SJCRH30 (cell line): ENCODE measurements around the gene MEGF10. TPM values are rescaled to one million over a fixed set of nuclear protein-coding genes. Genes with fewer than 3 reads are reported as not detected.
A peak's percentile ranks its signal among the peaks of the same experiment; 100 is the strongest.
"Not testable (repeated sequence)": the region's sequence is repeated elsewhere in the genome, so short reads cannot be mapped to it uniquely, and the experiment has no call there.

Source experiments
- DNase-seq, 2 experiments: peaks; one replicate each; pipeline ENCODE4 v3.0.0-alpha.2; 2015 to 2020
- H3K27ac ChIP-seq: fragments of 250-450 bp; sonication (Bioruptor Pico); 2 replicates; pipeline ENCODE4 v1.5.1; 2020; ENCODE audit warnings: mild to moderate bottlenecking, moderate library complexity
- H3K27me3 ChIP-seq: fragments of 250-450 bp; sonication (Bioruptor Pico); 2 replicates; pipeline ENCODE4 v1.5.1; 2020; ENCODE audit warnings: mild to moderate bottlenecking, moderate library complexity
- H3K36me3 ChIP-seq: fragments of 250-450 bp; sonication (Bioruptor Pico); 2 replicates; pipeline ENCODE4 v1.5.1; 2020; ENCODE audit warnings: mild to moderate bottlenecking, moderate library complexity
- H3K4me1 ChIP-seq: fragments of 250-450 bp; sonication (Bioruptor Pico); 2 replicates; pipeline ENCODE4 v1.5.1; 2020; ENCODE audit warnings: mild to moderate bottlenecking, moderate library complexity
- H3K4me3 ChIP-seq: fragments of 250-450 bp; sonication (Bioruptor Pico); 2 replicates; pipeline ENCODE4 v1.5.1; 2020; ENCODE audit warnings: mild to moderate bottlenecking, moderate library complexity
- H3K9me3 ChIP-seq: fragments of 250-450 bp; sonication (Bioruptor Pico); replicated peaks from 2 replicates; pipeline ENCODE4 v1.5.1; 2020; ENCODE audit warnings: mild to moderate bottlenecking, moderate library complexity
- total RNA-seq: library from RNA; depleted of rRNA; stranded (reverse); fragments of >200 nt; shearing (Covaris generic); gene quantifications from 2 replicates; pipeline ENCODE4 v1.2.3, GENCODE V29; 2014; rRNA removed

Gene MEGF10
- total RNA-seq = 67.6 and 77.9 TPM in 2 replicates

DNA sequence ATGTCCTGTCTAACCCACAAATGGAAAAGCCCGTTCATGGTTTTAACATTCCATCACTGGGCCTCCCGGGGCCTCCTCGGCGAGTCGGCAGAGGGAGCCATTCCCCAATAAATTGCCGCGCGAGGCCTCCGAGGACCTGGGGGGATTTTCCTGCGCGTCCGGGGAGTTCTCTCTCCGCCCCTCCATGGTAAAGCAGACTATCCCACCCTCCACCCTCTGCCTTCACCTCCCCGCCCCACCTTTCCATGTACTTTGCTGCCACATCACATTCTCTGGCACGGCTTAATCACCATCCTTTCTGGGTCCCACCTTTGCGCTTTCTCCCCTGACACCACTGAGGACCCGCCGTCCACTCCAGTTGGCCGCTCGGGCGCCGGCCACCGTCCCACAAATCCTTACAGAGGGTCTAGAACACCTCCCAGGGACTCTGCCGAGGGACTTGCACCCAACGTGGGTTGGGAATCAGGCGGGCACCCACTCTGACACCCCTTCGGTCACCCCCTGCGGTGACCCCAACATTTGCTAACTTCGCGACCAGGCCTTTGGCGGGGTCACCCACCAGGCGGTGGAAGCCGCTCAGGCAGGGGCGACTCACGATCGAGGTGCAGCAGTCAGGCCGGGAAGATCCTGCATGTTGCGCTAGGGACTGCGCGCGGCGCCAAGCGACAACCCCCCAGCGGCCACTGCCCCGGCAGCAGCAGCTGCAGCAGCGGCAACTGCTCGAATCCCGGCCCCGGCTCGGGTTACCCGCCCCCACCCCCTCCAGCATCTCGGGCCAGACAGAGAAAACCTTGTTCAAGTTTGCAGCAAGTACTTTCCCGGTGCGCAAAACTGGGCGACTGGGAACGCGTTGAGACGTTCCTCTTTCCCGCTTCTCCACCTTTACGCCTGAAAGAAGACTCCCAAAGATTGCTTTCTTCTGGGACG, at the start of gene MEGF10:
MEGF10 (plus strand) TSS at position 778 of the 927 bp plus-strand sequence. CDS start 40,513 bp downstream, outside the sequence.
- Histone ChIP-seq H3K4me3 (peak within 1 kb of the TSS; percentile 74), H3K36me3 (no peaks in the 10 kb centered on the region; the same call in 1 of the 2 replicates), H3K27me3 (no peaks in the 10 kb centered on the region), H3K9me3 (no peaks in the 10 kb centered on the region), H3K4me1 (peaks cover 9% of the 10 kb centered on the region), H3K27ac (peak within 1 kb of the TSS; percentile 93)
- peak; percentile 94 to 95 for DNase-seq

DNA sequence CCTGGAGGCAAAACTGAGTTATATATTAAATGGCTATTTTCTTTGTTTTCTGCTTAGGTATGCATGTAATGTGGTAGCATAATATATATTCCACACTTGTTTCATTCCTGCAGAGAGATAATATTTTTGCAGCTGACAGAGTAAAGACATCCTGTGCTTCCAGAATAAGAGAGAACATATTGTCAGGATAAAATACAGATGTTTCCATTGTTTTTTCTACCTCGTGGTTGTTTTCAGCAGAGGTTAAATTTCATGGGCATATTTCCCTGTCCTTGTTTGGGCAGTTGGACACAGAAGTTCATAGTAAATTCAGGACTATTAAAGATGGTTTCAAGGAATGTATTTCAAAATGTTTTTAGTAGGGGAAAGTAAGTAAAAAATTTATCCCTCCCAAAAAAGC, 47.6 kb upstream of the MEGF10 start:
- Histone ChIP-seq H3K9me3 (no peaks in the 10 kb centered on the region; the same call in 1 of the 2 replicates), H3K27ac (no peak overlapping the region), H3K4me1 (peaks cover 11% of the 10 kb centered on the region), H3K4me3 (no peak overlapping the region), H3K36me3 (no peaks in the 10 kb centered on the region), H3K27me3 (no peaks in the 10 kb centered on the region)
- DNase-seq = peak in 1 of 2 experiments; percentile 45

DNA sequence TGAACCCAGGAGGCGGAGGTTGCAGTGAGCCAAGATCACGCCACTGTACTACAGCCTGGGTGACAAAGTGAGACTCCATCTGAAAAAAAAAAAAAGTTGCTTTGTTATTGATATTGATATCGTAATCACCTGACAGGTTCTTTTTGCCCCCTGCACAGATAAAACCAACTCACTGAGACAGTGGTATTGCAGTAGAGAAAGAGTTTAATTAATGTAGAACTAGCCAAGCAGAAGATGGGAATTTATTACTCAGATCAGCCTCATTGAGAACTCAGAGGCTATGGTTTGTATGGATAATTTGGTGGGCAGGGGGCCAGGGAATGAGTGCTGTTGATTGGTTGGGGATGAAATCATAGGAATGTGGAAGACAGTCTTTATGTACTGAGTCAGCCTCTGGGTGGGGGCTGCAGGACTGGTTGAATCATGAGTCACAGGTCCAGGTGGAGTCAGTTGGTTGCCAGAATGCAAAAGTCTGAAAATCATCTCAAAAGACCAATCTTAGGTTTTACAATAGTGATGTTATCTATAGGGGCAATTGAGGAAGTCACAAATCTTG, 35.8 kb upstream of the MEGF10 start:
- DNase-seq = peak; percentile 29 to 51

DNA sequence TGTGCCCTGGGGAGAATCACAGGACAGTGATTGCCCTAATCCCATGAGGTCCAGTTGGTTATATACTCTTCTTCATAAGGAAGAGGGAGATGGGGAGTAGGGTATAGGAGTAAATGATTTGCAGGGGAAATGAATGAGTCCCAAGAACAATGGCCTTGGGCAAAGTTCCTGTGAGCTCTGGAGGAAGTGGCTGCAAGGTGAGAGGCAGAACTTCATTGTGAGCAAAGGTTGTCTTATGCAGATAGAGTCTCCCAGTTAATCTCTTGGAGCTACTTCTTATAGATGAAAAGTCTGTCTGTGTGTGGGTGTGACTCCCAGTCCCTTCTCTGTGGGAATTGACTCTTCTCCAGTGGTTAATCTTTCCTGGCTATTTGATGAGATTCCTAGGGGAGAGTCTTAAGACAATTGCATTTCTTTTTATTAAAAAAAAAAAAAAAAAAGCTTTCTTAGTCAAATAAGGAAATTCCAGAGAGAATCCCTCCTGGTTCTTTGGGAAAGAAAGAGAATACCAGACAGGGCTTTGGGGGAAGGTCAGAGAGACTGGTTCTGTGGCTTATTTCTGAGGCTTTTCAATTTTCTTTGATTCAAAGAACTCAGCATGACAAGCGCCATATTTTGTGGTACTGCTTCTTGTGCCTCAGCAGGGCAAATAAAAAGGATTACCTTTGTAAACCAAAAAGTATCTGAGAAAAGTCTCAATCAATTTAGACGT, 33.6 kb upstream of the MEGF10 start:
- no peaks in the 10 kb centered on the region; the same call in 1 of the 2 replicates for H3K4me1 ChIP-seq
- no peak for DNase-seq
- peaks cover 15% of the 10 kb centered on the region for H3K9me3 ChIP-seq
- no peak overlapping the region for H3K4me3 ChIP-seq
- H3K27ac ChIP-seq = no peak overlapping the region
- H3K36me3 ChIP-seq = no peaks in the 10 kb centered on the region
- H3K27me3 ChIP-seq = no peaks in the 10 kb centered on the region

More for the DNA sequence above, 35.8 kb upstream of the MEGF10 start:
- no peaks in the 10 kb centered on the region for H3K27me3 ChIP-seq
- H3K4me1 ChIP-seq = no peaks in the 10 kb centered on the region; the same call in 1 of the 2 replicates
- H3K4me3 ChIP-seq = no peak overlapping the region
- H3K27ac ChIP-seq = no peak overlapping the region
- no peaks in the 10 kb centered on the region for H3K36me3 ChIP-seq
- H3K9me3 ChIP-seq = peaks cover 17% of the 10 kb centered on the region

DNA sequence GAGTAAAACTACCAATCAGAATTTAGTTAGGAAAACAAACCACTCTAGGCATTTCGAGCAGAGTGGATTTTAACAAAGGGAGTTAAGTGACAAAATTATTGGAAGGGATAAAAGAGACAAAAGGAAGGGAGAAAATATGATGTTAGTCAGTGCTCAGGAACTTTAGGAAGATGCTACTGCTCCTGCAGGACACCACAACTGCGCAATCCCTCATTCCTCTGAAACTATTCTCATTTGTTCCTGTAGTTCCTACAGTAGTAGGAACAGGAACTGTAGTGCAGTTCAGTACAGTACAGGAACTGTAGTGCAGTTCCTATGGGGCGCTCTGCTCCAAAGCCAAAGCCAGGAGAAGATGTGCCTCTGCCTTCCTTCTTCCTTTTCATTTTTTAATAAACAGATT, 29.9 kb upstream of the MEGF10 start:
- DNase-seq = no peak

DNA sequence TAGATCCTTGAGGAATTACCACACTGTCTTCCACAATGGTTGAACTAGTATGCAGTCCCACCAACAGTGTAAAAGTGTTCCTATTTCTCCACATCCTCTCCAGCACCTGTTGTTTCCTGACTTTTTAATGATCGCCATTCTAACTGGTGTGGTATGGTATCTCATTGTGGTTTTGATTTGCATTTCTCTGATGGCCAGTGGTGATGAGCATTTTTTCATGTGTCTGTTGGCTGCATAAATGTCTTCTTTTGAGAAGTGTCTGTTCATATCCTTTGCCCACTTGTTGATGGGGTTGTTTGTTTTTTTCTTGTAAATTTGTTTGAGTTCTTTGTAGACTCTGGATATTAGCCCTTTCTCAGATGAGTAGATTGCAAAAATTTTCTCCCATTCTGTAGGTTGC, 25.1 kb upstream of the MEGF10 start:
- not testable (repeated sequence) for H3K4me3 ChIP-seq, H3K9me3 ChIP-seq, DNase-seq, H3K4me1 ChIP-seq, H3K27me3 ChIP-seq, H3K36me3 ChIP-seq, H3K27ac ChIP-seq

More for the DNA sequence above, 29.9 kb upstream of the MEGF10 start:
- Histone ChIP-seq H3K9me3 (peaks cover 6% of the 10 kb centered on the region), H3K4me1 (no peaks in the 10 kb centered on the region; the same call in 1 of the 2 replicates), H3K4me3 (no peak overlapping the region), H3K36me3 (no peaks in the 10 kb centered on the region), H3K27ac (no peak overlapping the region), H3K27me3 (no peaks in the 10 kb centered on the region)

DNA sequence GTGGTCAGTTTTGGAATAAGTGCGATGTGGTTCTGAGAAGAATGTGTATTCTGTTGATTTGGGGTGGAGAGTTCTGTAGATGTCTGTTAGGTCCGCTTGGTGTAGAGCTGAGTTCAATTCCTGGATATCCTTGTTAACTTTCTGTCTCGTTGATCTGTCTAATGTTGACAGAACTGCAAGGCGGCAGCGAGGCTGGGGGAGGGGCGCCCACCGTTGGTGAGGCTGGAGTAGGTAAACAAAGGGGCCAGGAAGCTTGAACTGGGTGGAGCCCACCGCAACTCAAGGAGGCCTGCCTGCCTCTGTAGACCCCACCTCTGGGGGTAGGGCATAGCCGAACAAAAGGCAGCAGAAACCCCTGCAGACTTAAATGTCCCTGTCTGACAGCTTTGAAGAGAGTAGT, 22.3 kb upstream of the MEGF10 start:
- not testable (repeated sequence) for DNase-seq, H3K27ac ChIP-seq, H3K36me3 ChIP-seq, H3K4me1 ChIP-seq, H3K9me3 ChIP-seq, H3K4me3 ChIP-seq, H3K27me3 ChIP-seq

DNA sequence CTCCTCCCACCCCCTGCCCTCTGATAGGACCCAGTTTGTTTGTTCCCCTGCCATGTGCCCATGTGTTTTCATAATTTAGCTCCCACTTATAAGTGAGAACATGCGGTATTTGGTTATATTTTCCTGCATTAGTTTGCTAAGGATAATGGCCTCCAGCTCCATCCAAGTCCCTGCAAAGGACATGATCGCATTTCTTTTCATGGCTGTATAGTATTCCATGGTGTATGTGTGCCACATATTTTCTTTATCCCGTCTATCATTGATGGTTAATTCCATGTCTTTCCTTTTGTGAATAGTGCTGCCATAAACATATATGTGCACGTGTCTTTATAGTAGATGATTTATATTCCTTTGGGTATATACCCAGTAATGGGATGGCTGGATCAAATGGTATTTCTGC, 19.9 kb upstream of the MEGF10 start:
- not testable (repeated sequence) for H3K27me3 ChIP-seq, H3K9me3 ChIP-seq, DNase-seq

DNA sequence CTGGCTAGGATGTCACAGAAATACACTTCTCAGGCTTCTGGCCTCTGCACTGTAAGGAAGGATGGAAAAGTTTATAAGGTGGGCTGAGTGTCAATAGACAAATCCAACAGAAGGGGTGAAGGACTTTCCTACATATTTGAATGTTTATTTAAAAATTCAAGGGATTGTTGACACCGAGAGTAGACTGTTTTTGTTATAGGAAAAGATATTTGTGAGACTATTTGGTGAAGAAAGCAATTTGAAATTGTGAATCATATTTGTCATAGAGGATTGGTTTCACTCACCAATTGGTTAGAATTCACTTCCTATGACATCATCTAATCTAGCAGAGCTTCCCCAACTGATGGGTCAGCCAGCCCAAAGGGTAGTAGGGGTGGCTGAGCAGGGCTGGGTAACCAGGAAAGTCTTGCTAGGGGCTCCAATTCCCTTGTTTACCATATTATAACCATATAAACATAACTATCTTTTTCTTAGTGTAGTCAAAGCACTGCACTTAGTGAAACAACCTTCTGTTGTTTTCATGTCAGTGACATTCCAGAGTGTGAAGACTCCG, 14.9 kb upstream of the MEGF10 start:
- peak; percentile 40 to 53 for DNase-seq
- no peaks in the 10 kb centered on the region for H3K27me3 ChIP-seq
- H3K27ac ChIP-seq = peak overlapping the region; percentile 7; the same call in 1 of the 2 replicates
- peaks cover 3% of the 10 kb centered on the region; the same call in 1 of the 2 replicates for H3K9me3 ChIP-seq
- no peak overlapping the region for H3K4me3 ChIP-seq
- H3K36me3 ChIP-seq = no peaks in the 10 kb centered on the region; the same call in 1 of the 2 replicates
- H3K4me1 ChIP-seq = peaks cover 21% of the 10 kb centered on the region

More for the DNA sequence above, 19.9 kb upstream of the MEGF10 start:
- not testable (repeated sequence) for H3K4me3 ChIP-seq, H3K27ac ChIP-seq, H3K36me3 ChIP-seq
- peaks cover 10% of the 10 kb centered on the region for H3K4me1 ChIP-seq

DNA sequence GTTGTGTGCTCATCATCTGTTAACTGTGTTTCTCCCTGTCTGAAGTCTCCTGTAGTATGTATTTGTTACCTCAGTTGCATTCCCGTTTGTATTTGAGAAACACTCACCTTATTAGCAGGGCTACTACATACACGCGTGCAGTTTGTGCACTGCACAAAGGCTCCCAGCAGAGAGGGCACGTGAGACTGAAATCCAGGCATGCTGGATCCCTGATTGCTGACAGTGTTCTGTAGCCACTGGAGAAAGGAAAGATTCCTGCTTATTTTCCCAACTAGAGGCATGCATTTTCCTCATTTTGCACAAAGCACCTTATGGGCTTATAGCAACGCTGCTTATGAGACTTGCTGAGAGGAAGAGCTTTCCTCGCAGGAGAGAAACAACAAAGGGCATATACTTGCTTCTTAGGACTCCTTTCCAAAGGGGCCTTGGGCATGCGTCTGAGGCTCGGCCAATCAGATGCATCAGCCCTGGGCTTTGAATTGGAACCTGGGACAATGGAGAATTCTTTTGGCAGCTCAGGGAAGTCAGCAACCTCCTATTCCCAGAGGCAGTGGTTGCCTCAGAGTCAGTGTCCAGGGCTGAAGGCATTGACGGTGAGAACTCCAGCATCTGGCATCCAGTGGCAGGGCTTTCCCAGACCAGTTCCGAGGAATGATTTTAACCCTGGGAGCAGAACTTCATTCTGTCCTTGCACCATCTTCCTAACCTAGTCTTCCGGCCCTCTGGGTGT, 9.9 kb upstream of the MEGF10 start:
- Histone ChIP-seq H3K27ac (no peak overlapping the region), H3K9me3 (no peaks in the 10 kb centered on the region), H3K4me3 (no peak overlapping the region), H3K4me1 (peaks cover 11% of the 10 kb centered on the region), H3K27me3 (no peaks in the 10 kb centered on the region), H3K36me3 (no peaks in the 10 kb centered on the region)
- no peak for DNase-seq

DNA sequence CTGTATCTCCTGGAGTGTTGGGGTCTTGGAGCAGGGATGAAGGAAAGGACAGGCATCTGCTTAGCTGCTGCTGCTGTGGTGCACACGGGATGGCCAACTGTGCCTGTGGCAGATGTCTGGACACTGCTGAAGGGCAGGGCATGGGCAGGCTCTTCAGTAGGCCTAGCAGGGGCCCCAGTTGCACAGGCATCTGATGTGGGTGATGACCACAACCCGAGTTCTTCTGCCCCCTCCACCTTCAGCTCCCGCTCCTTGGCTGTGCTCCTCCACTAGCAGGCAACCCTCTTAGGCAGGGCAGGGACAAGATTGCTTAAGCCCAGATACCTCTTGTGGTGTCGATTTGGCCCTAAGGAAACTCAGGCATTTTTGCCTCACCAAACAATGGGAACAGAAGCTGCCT, 9.0 kb upstream of the MEGF10 start:
- no peaks in the 10 kb centered on the region for H3K36me3 ChIP-seq
- peaks cover 1% of the 10 kb centered on the region; the same call in 1 of the 2 replicates for H3K4me1 ChIP-seq
- H3K9me3 ChIP-seq = no peaks in the 10 kb centered on the region
- DNase-seq = no peak
- no peak overlapping the region for H3K27ac ChIP-seq
- H3K4me3 ChIP-seq = no peak overlapping the region
- H3K27me3 ChIP-seq = no peaks in the 10 kb centered on the region

DNA sequence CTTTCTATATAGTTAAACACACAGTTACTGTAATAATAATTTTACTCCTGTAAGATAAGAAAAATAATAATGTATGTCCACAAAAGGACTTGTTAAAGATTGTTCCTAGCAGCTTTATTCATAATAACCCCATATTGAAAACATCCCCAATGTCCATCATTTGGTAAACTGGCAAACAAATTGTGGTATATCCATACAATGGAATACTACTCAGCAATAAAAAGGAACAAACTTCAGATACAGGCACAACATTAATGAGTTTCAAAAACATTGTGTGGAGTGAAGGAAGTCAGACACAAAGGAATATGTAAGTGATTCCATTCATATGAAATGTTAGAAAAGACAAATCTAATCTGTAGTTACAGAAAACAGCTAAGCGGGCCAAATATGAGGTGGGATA, 1.9 kb upstream of the MEGF10 start:
- H3K9me3 ChIP-seq = no peaks in the 10 kb centered on the region
- DNase-seq = no peak
- H3K27me3 ChIP-seq = no peaks in the 10 kb centered on the region
- H3K36me3 ChIP-seq = no peaks in the 10 kb centered on the region
- no peak overlapping the region for H3K4me3 ChIP-seq
- no peak overlapping the region for H3K27ac ChIP-seq
- H3K4me1 ChIP-seq = peaks cover 7% of the 10 kb centered on the region

DNA sequence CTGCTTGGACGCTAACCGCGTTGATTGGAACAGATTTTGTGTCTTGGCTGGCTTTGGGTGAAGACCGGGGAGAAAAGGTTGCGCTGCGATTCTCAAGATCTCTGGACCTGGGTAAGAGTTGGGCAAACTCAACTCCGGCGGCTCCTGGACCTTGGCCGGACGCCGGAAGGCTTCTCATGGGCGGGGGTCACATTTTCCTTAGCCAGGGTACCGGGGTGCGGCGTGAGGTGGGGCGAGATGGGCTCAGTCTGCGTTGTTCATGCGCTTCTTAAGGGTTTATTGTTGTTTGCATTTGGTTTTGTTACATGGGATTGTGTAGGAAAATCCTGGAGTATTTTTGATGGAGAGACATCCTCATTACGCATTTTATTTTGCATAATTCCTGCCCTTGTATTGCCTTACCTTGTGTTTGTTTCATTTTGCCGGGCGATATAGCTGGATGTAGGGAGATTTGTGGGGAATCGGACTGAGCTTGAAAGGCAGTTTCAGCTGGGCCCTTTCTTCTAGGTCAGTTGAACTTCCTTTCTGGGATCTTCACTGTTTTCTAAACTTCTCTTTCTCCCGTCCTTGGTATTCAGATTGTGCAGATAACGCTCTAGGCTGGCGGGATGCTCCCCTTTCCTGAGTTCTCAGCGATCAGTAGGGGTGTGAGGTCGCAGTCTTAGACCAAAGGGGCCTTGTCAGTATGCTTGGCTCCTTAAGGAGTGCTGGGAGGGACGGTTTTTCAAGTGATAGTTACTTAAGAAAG, 524 bp downstream of the MEGF10 start:
- peak overlapping the region; percentile 93 for H3K27ac ChIP-seq
- no peaks in the 10 kb centered on the region for H3K9me3 ChIP-seq
- no peaks in the 10 kb centered on the region for H3K27me3 ChIP-seq
- no peaks in the 10 kb centered on the region; the same call in 1 of the 2 replicates for H3K36me3 ChIP-seq
- H3K4me1 ChIP-seq = peaks cover 17% of the 10 kb centered on the region
- DNase-seq = peak; percentile 27 to 68
- H3K4me3 ChIP-seq = peak overlapping the region; percentile 74
